Skeletal muscle satellite cell (primary cell): Measurements from ENCODE around the gene SH3RF2.
"Not testable (repeated sequence)": the region's sequence is repeated elsewhere in the genome, so short reads cannot be mapped to it uniquely, and the experiment has no call there.

Experiments
- H3K27me3 ChIP-seq: 2 replicates; pipeline ENCODE4 v1.7.0; 2013; ENCODE audit warnings: low read length; ENCODE audit not compliant: control insufficient read depth, insufficient read depth
- H3K36me3 ChIP-seq: 2 replicates; pipeline ENCODE4 v1.7.0; 2013; ENCODE audit warnings: mild to moderate bottlenecking, control low read depth, low read length; ENCODE audit not compliant: insufficient read depth
- H3K4me1 ChIP-seq: 2 replicates; pipeline ENCODE4 v1.7.0; 2013; ENCODE audit warnings: low read length; ENCODE audit not compliant: control insufficient read depth, insufficient read depth
- H3K4me2 ChIP-seq: 2 replicates; pipeline ENCODE4 v1.7.0; 2013; ENCODE audit warnings: mild to moderate bottlenecking, low read length
- H3K4me3 ChIP-seq: 2 replicates; pipeline ENCODE4 v1.7.0; 2013; ENCODE audit warnings: low read length
- H3K9ac ChIP-seq: 2 replicates; pipeline ENCODE4 v1.7.0; 2013; ENCODE audit warnings: mild to moderate bottlenecking, low read depth, low read length, moderate library complexity
- H3K9me3 ChIP-seq: replicated peaks from 2 replicates; pipeline ENCODE4 v1.7.0; 2013; ENCODE audit warnings: mild to moderate bottlenecking, control low read depth, low read length

SH3RF2 gene

DNA sequence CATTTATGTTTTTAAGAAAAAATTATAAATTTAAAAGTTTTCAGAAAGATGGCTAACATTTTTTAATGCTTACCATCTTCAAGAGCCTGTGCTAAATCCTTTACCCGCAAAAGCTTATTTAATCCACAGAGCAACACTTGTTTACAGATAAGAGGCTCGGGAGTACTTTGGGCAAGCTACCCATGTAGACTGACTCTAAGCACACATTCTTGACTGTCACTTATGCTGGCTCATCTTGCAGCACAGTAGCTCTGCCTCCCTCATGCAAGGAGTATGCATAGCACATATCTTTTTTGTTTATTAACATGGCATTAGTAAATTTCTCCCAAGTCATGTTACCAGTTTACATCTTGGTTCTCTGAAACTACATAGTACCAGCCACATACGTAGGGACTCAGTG lies 14.7 kb downstream of the SH3RF2 start:
- Histone ChIP-seq H3K36me3 (no peaks in the 10 kb centered on the region), H3K27me3 (peaks cover 15% of the 10 kb centered on the region), H3K4me2 (no peak overlapping the region), H3K9me3 (no peaks in the 10 kb centered on the region), H3K4me3 (no peak overlapping the region), H3K4me1 (peaks cover 12% of the 10 kb centered on the region), H3K9ac (no peak overlapping the region)

DNA sequence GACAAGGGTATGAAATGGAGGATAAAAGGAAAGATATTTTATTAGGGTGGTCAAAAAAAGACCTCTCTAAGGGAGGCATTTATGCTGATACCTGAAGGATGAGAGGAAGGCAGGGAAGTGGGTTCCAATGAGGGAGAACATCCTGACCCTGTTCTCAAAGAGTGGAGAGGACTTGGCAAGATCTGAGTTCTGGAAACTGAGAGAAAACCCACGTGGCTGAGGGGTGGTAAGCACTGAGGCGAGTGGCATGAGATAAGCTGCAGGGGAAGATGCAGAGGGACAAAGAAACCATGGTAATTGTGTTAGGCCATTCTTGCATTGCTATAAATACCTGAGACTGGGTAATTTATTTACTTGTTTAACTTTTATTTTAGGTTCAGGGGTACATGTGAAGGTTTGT lies 16.8 kb downstream of the SH3RF2 start:
- Histone ChIP-seq H3K9ac (no peak overlapping the region), H3K4me3 (no peak overlapping the region), H3K36me3 (no peaks in the 10 kb centered on the region), H3K9me3 (no peaks in the 10 kb centered on the region), H3K27me3 (peaks cover 15% of the 10 kb centered on the region), H3K4me1 (no peaks in the 10 kb centered on the region), H3K4me2 (no peak overlapping the region)

DNA sequence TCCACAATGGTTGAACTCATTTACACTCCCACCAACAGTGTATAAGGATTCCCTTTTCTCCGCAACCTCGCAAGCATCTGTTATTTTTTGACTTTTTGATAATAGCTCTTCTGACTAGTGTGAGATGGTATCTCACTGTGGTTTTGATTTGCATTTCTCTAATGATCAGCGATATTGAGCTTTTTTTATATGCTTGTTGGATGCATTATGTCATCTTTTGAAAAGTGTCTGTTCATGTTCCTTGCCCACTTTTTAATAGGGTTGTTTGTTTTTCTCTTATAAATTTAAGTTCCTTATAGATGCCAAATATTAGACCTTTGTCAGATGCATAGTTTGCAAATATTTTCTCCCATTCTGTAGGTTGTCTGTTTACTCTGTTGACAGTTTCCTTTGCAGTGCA lies 17.8 kb downstream of the SH3RF2 start:
- H3K27me3 ChIP-seq, result peaks cover 16% of the 10 kb centered on the region
- H3K4me3 ChIP-seq, H3K36me3 ChIP-seq, H3K4me1 ChIP-seq, H3K9me3 ChIP-seq, H3K9ac ChIP-seq, H3K4me2 ChIP-seq: not testable (repeated sequence)

DNA sequence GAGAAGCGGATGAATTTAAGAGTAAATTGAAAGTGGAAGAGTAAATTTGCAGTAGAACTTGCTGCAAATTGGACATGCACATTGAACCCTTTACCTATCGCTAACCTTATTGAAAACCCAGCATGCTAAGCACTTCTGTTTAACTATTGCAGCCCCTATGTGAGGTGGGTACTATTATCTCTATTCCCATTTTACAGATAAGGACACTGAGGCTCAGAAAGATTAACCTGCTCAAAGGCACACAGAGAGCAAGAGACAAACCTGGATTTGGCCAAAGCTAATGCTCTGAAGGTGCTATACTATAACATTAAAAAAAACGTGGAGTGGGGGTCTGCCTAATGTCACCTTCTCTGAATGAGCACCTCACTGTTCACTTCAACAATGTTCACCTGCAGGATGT lies 21.0 kb downstream of the SH3RF2 start:
- Histone ChIP-seq H3K9me3 (no peaks in the 10 kb centered on the region), H3K4me2 (no peak overlapping the region), H3K4me1 (no peaks in the 10 kb centered on the region), H3K4me3 (no peak overlapping the region), H3K27me3 (peaks cover 8% of the 10 kb centered on the region), H3K9ac (no peak overlapping the region), H3K36me3 (no peaks in the 10 kb centered on the region)

DNA sequence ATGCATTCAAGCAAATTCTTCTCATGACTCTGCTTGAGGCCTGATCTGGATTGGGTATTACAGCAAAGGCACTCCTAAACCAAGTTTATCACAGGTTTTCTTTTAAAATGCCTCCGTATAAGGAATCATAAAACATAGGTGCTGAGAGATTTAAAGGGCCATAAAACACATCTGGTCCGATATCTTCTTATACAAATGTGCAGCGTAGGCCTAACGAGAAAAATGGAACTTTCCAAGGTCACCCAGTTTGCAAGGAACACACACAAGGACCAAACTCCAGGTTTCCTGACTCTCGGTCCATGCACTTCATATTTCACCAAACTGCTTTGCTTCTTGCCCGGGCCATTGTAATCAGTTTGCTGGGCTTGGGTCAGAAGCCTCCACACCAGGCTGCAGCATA lies 22.1 kb downstream of the SH3RF2 start:
- peaks cover 5% of the 10 kb centered on the region for H3K27me3 ChIP-seq
- no peak overlapping the region for H3K4me3 ChIP-seq
- no peaks in the 10 kb centered on the region for H3K4me1 ChIP-seq
- no peak overlapping the region for H3K4me2 ChIP-seq
- no peak overlapping the region for H3K9ac ChIP-seq
- no peaks in the 10 kb centered on the region for H3K36me3 ChIP-seq
- H3K9me3 ChIP-seq, result no peaks in the 10 kb centered on the region

DNA sequence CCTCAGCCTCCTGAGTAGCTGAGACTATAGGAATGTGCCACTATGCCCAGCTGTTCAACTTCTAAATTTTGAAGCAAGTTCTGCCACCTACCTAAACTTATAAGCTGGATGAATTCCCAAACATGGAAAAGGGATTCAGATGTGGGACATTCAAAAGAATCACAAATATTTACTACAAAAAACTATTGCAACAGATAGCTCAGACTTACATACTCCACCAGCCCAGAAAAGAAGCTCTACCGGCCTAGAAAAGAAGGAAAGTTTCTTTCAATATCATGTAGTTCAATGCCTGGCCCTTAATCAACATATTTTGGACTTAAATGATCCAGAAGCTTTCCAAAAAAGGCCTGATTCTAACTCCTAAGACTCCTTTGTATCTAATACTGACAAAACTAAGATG lies 23.8 kb downstream of the SH3RF2 start:
- H3K9me3 ChIP-seq, result no peaks in the 10 kb centered on the region

DNA sequence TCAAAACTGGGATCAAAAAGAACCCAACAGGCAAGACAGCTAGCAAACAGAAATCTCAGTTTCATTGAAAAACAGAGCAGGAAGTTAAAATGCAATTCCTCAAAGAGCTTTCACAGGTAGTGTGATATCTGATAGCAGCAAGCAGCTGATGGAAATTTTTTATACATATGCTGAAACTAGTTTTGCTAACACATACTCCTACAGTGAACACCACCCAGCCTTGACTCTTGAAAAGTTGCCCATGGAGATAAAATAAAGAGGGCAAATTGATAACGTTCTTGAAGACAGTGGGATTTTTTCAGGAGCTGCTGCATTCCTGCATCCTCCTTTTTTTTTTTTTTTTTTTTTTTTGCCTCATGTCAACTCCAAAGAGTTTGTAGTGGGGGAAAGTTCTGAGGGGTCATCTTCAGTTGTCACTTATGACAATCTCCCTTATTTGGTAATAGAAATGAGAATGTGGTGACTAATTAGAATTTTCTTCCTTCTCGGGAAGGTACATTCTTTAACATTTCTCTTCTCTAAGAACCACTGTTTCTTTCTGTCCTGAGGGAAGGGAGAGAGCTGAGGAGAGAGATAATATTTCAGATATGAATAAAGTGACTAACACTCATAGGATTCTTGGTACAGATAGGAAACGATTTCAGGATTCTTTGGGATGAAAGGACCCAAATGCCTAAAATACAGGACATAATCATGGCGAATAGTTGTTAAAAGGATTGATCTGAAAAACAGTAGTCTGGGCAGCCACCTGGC lies 24.6 kb downstream of the SH3RF2 start:
- Histone ChIP-seq H3K27me3 (peaks cover 5% of the 10 kb centered on the region), H3K4me2 (no peak overlapping the region), H3K4me3 (no peak overlapping the region), H3K4me1 (no peaks in the 10 kb centered on the region), H3K9ac (no peak overlapping the region), H3K9me3 (no peaks in the 10 kb centered on the region), H3K36me3 (no peaks in the 10 kb centered on the region)

More for the DNA sequence above, 23.8 kb downstream of the SH3RF2 start:
- Histone ChIP-seq H3K4me1 (no peaks in the 10 kb centered on the region), H3K36me3 (no peaks in the 10 kb centered on the region), H3K27me3 (peaks cover 5% of the 10 kb centered on the region), H3K4me3 (no peak overlapping the region), H3K4me2 (no peak overlapping the region), H3K9ac (no peak overlapping the region)

DNA sequence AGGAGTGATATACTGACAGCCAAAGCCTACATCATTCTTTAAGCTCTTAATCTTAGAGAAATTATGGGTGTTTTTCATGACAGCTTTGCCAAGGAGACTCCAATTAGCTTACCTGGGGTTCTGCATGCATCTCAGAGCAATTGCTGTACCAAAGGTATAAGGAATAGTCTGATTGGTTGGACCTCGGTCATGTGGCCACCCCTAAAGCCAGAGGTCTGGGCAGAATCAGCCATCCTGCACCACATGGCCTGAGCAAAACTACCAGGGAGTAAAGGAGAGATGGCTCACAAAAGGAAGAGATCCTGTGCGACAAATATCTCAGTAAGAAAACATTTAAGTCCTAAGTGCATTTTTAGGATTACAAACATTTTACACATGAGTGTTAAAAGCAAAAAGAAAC lies 25.6 kb downstream of the SH3RF2 start:
- no peaks in the 10 kb centered on the region for H3K9me3 ChIP-seq

DNA sequence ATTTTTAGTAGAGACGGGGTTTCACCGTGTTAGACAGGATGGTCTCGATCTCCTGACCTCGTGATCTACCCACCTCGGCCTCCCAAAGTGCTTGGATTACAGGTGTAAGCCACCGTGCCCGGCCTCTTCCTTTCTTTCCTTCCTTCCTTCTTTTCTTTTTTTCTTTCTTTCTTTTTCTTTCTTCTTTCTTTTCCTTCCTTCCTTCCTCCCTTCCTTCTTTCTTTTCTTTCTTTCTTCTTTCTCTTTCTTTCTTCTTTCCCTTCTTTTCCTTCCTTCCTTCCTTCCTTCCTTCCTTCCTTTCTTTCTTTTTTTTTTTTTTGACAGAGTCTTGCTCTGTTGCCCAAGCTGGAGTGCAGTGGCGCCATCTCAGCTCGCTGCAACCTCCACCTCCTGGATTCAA lies 27.6 kb downstream of the SH3RF2 start:
- not testable (repeated sequence) for H3K27me3 ChIP-seq

More for the DNA sequence above, 25.6 kb downstream of the SH3RF2 start:
- no peak overlapping the region for H3K4me3 ChIP-seq
- peaks cover 5% of the 10 kb centered on the region for H3K27me3 ChIP-seq
- no peak overlapping the region for H3K9ac ChIP-seq
- H3K36me3 ChIP-seq, result no peaks in the 10 kb centered on the region
- H3K4me1 ChIP-seq, result no peaks in the 10 kb centered on the region
- H3K4me2 ChIP-seq, result no peak overlapping the region

DNA sequence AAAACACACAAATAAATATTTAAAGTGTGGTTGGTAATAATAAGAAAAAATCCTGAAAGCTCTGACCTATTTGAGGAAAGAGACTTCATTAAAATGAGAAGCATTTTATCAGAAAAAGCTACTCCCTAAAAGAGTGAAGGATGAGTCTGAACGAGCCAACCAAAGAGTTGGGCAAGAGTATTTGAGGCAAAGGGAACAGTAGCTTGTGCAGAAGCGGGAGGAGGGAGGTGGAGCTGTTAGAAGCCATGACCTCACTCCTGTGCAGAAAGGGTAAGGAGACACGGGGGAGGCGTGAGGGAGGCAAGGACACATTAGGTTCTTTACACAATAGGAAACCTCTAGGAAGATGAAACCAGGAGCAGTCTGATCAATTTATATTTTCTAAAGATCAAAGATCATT lies 29.4 kb downstream of the SH3RF2 start:
- no peak overlapping the region for H3K4me2 ChIP-seq
- H3K4me1 ChIP-seq, result no peaks in the 10 kb centered on the region
- H3K9ac ChIP-seq, result no peak overlapping the region
- H3K36me3 ChIP-seq, result no peaks in the 10 kb centered on the region
- no peaks in the 10 kb centered on the region for H3K27me3 ChIP-seq
- no peaks in the 10 kb centered on the region for H3K9me3 ChIP-seq
- no peak overlapping the region for H3K4me3 ChIP-seq

More for the DNA sequence above, 27.6 kb downstream of the SH3RF2 start:
- H3K9ac ChIP-seq, H3K9me3 ChIP-seq, H3K4me3 ChIP-seq, H3K4me1 ChIP-seq, H3K36me3 ChIP-seq, H3K4me2 ChIP-seq: not testable (repeated sequence)

DNA sequence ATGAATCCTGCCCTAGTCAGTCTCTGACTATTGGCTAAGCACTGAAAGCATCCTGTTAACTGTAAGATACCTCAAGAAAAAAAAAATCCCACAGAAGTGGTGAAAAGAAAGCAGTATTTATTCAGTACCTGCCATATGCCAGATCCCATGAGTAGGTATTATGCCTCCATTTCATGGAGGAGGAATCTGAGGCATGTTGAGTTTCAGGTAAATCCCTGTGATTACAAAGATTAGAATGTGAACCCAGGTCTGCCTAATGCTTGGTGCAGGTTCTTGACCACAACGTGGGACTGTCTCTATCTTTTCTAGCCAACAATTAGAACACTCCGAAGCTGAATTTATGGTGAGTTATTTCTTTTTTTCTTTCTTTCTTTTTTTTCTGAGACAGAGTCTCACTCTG lies 30.9 kb downstream of the SH3RF2 start:
- H3K36me3 ChIP-seq, result no peaks in the 10 kb centered on the region
- no peak overlapping the region for H3K4me2 ChIP-seq
- H3K9ac ChIP-seq, result no peak overlapping the region
- no peaks in the 10 kb centered on the region for H3K27me3 ChIP-seq
- no peaks in the 10 kb centered on the region for H3K9me3 ChIP-seq
- no peak overlapping the region for H3K4me3 ChIP-seq
- H3K4me1 ChIP-seq, result no peaks in the 10 kb centered on the region

DNA sequence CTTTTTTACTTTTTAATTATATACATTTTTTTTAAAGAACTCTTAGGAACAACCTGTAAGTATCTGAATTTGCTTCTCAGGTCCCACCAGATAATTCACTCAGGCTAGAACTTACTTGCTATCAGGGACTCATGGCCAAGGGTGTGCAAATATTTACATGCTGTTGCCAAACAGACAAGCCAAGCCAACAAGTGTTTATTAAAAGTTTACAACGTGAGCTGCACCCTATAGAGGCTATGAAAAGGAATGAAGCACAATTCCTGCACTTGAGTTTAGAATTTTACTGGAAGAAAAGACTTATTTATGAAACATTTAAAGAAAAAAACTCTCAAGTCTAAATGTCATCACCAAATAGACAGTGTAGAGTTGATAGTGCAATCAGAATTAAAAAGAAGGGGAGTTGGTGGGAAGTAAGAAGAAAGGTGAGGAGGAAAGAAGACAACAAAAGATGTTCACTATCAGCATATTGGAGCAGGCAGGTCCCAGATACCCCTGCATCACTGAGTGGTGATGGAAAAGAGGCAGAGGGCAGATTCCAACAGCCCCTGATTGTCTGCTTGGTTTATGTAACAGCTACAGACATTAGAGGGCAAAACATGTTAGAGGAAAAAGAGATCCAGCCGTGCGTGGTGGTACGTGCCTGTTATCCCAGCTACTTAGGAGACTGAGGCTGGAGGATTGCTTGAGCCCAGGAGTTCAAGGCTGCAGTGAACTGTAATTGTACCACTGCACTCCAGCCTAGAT lies 32.8 kb downstream of the SH3RF2 start:
- H3K4me3 ChIP-seq, result no peak overlapping the region
- H3K4me2 ChIP-seq, result no peak overlapping the region
- no peak overlapping the region for H3K9ac ChIP-seq
- H3K4me1 ChIP-seq, result no peaks in the 10 kb centered on the region
- no peaks in the 10 kb centered on the region for H3K27me3 ChIP-seq
- no peaks in the 10 kb centered on the region for H3K9me3 ChIP-seq
- no peaks in the 10 kb centered on the region for H3K36me3 ChIP-seq
